GM19043 (cell line): Measurements from ENCODE around the gene SGO2.
"Not testable (repeated sequence)": the region's sequence is repeated elsewhere in the genome, so short reads cannot be mapped to it uniquely, and the experiment has no call there.

ENCODE experiments used
- ATAC-seq: cut with Tn5 transposase; IDR thresholded peaks from one replicate; pipeline ENCODE4 v1.9.1; 2021; ENCODE audit warnings: low read depth; ENCODE audit not compliant: unreplicated experiment

SGO2 gene

GRCh38 chr2:200523158-200523557, 2.8 kb upstream of the SGO2 start:
- ATAC-seq: no peak

- ATAC-seq: no peak
These were observed 2.4 kb upstream of the SGO2 start for GRCh38 chr2:200523604-200524003.

GRCh38 chr2:200525066-200525465, 941 bp upstream of the SGO2 start:
- no peak for ATAC-seq

GRCh38 chr2:200525551-200525881, 491 bp upstream of the SGO2 start:
- no peak for ATAC-seq

GRCh38 chr2:200528228-200528627, 2.2 kb downstream of the SGO2 start:
- no peak for ATAC-seq

- no peak for ATAC-seq
These were observed 7.7 kb downstream of the SGO2 start for GRCh38 chr2:200533754-200534153.

- no peak for ATAC-seq
These were observed 8.6 kb downstream of the SGO2 start for GRCh38 chr2:200534572-200534971.

- no peak for ATAC-seq
These were observed 12.1 kb downstream of the SGO2 start for GRCh38 chr2:200538139-200538538.

GRCh38 chr2:200540793-200541192, 14.8 kb downstream of the SGO2 start:
- no peak for ATAC-seq

GRCh38 chr2:200566596-200566995, 40.6 kb downstream of the SGO2 start:
- ATAC-seq: not testable (repeated sequence)

GRCh38 chr2:200567932-200568331, 41.9 kb downstream of the SGO2 start:
- ATAC-seq: no peak

GRCh38 chr2:200575957-200576356, 50.0 kb downstream of the SGO2 start:
- no peak for ATAC-seq

GRCh38 chr2:200577027-200577426, 51.0 kb downstream of the SGO2 start:
- no peak for ATAC-seq

- ATAC-seq: no peak
These were observed 52.8 kb downstream of the SGO2 start for GRCh38 chr2:200578778-200579177.

GRCh38 chr2:200584639-200585038, 58.6 kb downstream of the SGO2 start:
- no peak for ATAC-seq

GRCh38 chr2:200585340-200585729, 59.3 kb downstream of the SGO2 start:
- ATAC-seq: no peak

- ATAC-seq: no peak
These were observed 60.0 kb downstream of the SGO2 start, which contains the start of gene AOX1 for GRCh38 chr2:200585730-200586643. AOX1 (plus strand) TSS chr2:200586014; CDS start chr2:200586109, 95 bp downstream.

GRCh38 chr2:200586644-200586975, 60.6 kb downstream of the SGO2 start:
- no peak for ATAC-seq

GRCh38 chr2:200587007-200587616, 61.1 kb downstream of the SGO2 start:
- no peak for ATAC-seq

GRCh38 chr2:200588076-200588678, 62.2 kb downstream of the SGO2 start:
- no peak for ATAC-seq

- ATAC-seq: no peak
These were observed 64.1 kb downstream of the SGO2 start for GRCh38 chr2:200590090-200590489.

- ATAC-seq: no peak
These were observed 65.3 kb downstream of the SGO2 start for GRCh38 chr2:200591308-200591707.
